GM21723 (cell line): ENCODE measurements around the gene DTX2.
A peak's percentile ranks its signal among the peaks of the same experiment; 100 is the strongest.
"Not testable (repeated sequence)": the region's sequence is repeated elsewhere in the genome, so short reads cannot be mapped to it uniquely, and the experiment has no call there.

Experiments
- ATAC-seq: cut with Tn5 transposase; IDR thresholded peaks from one replicate; pipeline ENCODE4 v1.9.1; 2021; ENCODE audit warnings: mild to moderate bottlenecking, moderate library complexity; ENCODE audit not compliant: unreplicated experiment

The DTX2 gene

DNA sequence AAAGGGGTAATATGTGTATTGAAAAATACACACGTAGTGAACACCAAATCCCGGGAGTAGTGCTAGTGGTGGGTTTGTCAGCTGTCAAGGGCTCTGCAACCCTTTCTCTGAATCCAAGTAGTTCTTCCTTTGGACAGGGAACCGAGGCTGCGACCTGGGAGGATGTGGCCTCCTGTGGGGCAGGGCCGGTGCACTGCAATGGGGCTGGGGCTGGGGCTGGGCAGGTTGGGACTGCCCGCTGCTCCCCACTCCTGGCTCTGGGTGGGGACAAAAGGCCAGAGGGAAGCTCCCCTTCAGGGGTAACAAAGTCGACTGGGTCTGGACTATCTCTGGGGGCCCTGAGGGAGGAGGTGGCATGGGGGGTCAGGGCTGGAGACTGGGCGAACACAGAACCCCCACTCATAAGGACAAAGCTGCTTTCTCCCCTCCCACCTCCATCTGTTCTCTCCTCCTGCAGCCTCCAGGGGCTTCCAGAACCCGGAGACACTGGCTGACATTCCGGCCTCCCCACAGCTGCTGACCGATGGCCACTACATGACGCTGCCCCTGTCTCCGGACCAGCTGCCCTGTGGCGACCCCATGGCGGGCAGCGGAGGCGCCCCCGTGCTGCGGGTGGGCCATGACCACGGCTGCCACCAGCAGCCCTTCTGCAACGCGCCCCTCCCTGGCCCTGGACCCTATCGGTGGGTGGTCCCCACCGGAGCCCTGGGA is 49.8 kb downstream of the DTX2 start:
- not testable (repeated sequence) for ATAC-seq

DNA sequence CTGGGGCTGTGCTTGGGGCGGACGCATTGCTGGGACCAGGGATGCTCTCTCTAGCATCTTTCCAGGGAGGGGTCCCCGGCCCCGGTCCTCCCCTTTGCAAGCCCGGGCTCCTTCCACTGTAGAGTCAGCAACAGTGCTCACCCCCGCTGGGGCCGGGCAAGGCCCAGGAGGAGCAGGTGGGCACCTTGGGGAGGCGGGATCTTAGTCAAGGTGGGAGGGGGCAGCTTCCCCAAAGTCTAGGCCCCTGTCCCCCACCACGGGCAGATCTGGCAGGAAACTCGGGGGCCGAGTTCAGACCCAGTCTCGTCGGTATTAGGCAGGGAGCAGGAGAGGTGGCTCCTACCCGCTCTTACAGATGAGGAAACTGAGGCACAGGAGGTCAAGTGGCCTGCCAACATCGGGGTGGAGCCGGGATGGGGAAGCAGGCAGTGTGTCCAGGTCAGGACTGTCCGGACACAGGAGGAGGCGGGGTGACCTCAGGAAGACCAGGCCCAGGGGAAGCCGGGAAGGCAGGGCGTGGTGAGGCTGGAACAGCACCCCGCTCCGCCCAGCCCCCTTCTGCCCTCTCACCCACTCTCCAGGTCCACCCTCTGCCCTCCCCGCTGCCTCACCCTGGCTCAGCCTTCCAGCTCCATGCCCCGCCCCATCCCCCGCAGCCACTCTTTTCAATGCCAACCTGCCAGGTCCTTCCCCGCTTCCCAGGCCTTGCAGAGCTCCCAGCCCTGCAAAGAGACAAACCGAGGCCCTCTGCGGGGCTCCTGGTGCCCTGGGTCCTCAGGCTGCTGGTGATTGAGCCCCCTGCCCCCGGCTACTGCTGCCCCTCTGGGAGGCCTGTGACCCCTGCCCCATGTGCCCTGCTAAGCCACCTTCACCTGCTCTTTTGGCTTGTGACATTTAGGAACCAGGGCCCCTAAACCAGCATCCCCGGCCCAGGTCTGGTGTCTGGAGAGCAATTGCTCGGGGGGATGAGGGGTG is 50.7 kb downstream of the DTX2 start:
- ATAC-seq = not testable (repeated sequence)

DNA sequence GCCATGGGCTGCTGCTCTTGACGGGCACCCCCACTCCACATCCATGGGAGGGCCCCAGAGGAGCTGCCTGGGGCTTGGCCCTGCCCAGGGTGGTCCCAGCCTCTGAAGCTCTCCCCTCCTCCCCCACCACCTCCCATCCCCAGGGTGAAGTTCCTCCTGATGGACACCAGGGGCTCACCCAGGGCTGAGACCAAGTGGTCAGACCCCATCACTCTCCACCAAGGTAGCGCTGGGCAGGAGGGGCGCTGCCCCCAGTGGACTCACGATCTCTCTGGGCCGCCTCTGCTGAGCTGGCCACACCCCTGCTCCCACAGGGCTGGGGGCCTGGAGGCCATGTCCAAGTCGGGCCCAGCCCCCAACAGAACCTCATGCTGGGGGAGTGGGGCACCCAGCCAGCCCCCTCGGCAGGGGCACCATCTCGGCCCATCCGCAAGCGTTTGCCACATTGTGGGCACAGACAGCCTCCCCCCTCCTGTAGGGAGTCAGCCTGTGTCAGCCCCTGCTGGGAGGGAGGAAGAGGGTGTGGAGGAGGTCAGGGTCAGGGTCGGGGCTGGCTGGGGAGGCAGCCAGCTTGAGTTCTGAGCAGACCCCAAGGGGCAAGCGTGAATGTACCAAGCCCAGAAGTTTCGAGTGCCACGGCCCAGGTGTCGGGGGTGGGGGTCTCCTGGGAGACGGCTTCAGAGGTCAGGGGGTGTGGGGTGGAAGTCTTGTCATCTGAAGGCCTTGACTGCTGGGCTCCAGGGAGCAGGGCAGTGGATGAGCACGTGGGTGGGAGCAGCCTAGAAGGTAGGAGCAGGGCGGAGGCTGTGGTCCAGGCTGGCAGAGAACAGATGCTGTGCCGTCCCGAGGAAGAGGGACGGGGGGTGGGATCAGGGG is 51.7 kb downstream of the DTX2 start:
- ATAC-seq = no peak

DNA sequence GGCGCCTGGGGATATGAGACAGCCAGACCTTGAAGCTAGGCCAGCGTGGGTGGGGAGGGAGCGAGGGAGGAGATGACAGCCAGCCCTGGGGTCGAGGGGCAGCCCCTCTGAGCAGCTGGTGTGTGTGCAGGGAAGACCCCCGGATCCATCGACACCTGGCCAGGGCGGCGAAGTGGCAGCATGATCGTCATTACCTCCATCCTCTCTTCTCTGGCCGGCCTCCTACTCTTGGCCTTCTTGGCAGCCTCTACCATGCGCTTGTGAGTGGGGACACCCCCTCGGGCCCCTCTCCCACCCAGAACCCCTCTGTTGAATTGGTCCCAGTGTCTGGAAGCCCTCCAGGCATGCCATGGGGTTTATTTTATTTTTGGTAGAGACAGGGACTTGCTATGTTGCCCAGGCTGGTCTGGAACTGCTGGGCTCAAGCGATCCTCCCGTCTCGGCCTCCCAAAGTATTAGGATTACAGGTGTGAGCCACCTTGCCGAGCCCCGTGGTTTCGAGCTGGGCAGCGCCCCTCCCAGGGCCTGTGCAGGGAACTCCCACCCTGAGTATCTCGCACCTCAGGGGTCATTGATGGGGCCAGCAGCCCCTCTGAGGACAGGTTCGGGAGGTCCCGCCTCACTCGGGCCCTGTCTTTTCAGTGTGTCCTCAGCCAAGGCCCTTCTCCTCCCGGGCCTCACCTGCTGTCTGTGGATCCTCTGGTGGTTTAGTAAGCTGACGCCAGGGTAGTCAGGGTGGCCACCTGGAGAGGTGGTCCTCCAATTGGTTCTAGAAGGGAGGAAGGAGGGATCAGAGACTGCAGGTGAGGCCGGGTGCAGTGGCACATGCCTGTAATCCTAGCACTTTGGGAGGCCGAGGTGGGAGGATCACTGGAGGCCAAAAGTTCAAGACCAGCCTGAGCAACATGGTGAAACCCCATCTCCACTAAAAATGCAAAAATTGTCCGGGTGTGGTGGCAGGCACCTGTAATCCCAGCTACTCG is 52.6 kb downstream of the DTX2 start:
- no peak for ATAC-seq

DNA sequence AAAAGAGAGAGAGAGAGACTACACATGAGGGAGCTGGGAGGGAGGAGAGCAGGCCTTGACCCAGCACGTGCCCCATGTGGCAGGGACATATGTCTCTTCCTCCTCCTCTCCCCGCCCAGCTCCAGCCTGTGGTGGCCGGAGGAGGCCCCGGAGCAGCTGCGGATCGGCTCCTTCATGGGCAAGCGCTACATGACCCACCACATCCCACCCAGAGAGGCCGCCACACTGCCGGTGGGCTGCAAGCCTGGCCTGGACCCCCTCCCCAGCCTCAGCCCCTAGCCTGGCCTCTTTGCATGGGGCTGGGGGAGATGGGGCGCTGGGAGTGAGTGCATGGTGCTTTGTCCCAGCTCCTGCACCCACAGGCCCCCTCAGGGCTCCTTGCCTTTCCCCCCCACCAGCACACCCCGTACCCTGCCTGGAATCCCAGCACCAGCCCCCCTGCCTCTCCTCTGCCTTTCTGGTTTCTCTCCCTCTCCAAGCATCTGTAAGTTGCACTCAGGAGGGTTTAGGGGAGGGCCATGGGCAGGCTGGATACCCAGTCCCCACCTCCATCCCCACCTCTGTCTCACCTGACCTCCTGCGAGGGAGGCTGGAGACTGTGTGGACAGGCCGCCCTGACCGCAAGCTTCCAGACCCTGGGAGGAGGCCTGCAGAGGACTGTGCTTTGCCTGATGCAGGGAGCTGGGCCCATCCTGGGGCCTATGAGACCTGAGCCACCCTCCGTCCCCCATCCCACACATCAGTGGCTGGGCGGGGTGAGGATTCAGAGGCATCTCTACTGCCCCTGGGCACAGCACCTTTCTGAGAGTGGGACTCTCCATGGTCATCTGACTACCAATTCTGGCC is 53.6 kb downstream of the DTX2 start:
- no peak for ATAC-seq

DNA sequence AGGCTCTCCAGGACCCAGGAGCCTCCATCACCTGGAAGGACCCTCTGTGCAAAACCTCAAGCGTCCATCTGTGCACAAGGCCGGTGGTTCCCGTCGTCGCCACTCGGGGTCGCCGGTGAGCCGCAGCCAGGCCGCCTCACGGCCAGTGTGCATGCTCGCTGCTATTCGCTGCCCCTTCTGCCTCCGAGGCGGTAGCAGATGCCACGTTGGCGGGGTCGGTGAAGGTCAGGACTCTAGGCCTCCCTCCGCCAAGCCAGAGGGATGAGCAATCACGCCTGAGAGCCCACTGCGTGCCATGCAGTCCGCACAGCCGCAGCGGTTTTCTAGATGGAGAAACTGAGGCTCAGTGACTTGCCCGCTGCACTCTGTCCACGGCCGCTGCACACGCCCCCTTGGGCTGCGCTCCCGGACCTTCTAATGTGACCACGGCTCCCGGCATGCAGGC is 54.5 kb downstream of the DTX2 start:
- ATAC-seq = no peak

DNA sequence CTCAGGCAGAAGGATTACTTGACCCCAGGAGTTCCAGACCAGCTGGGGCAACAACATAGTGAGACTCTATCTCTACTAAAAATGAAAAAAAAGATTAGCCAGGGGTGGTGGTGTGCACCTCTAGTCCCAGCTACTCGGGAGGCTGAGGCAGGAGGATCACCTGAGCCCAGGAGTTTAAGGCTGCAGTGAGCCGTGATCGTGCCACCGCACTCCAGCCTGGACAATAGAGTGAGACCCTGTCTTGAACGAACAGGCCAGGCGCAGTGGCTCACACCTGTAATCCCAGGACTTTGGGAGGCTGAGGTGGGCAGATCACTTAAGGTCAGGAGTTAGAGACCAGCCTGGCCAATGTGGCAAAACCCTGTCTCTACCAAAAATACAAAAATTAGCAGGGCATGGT is 55.4 kb downstream of the DTX2 start:
- not testable (repeated sequence) for ATAC-seq

DNA sequence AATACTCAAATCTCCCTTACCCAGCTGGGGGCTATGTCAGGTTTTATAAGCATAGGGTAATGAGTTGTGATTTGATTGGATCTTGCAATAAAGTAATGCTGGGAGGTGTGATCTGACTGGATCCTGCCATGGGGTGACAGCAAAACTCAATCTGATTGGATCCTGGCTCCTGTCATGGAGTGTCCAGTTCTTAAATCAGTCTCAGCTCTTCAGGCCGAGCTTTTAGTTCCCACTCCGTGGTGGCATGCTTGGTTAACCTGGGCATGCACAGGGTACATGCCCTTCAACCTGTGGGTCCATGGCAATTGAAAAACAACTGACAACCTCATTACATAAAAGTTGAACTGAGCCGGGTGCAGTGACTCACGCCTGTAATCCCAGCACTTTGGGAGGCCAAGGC is 64.7 kb downstream of the DTX2 start:
- ATAC-seq = not testable (repeated sequence)

DNA sequence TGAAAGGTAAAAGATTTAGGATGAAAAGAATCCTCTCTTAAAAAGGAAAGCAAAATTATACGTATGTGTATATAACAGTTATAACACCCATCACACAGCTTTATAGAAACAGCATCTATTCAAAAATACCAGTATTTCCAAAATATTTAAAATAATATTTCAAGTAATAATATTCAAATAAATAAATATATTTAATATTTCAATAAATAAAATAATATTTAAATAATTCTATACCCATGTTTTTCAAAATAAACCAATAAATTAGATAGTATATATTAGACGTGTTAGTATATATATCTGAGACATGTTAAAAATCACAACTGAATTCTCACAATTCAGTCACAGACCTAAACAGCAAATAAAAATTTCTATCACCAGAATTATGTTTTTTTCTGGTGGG is 70.1 kb downstream of the DTX2 start:
- ATAC-seq = not testable (repeated sequence)

DNA sequence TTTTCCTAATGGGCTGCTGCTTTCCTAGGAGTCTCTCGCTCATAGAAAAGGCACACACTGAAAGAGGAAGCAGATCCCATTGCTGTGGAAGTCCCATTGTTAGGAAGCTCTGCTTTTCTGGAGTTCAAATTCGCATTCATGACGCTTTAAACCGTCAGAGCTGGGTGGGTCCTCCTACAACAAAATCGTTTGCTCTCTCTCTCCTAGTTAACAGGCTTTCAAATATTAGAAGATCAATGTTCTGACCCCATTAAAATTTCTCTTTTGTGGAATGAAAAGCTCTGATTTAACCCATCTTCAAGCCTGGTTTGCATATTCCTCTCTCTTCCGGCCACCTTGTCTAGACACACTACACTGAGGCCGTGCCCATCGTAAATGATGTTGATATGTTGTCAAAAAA is 81.7 kb downstream of the DTX2 start, which contains the start of gene SPDYE16:
TSS of gene SPDYE16 (minus strand) at position 101 of the 400 bp plus-strand sequence. CDS start 1,838 bp downstream, outside the sequence.
- not testable (repeated sequence) for ATAC-seq

DNA sequence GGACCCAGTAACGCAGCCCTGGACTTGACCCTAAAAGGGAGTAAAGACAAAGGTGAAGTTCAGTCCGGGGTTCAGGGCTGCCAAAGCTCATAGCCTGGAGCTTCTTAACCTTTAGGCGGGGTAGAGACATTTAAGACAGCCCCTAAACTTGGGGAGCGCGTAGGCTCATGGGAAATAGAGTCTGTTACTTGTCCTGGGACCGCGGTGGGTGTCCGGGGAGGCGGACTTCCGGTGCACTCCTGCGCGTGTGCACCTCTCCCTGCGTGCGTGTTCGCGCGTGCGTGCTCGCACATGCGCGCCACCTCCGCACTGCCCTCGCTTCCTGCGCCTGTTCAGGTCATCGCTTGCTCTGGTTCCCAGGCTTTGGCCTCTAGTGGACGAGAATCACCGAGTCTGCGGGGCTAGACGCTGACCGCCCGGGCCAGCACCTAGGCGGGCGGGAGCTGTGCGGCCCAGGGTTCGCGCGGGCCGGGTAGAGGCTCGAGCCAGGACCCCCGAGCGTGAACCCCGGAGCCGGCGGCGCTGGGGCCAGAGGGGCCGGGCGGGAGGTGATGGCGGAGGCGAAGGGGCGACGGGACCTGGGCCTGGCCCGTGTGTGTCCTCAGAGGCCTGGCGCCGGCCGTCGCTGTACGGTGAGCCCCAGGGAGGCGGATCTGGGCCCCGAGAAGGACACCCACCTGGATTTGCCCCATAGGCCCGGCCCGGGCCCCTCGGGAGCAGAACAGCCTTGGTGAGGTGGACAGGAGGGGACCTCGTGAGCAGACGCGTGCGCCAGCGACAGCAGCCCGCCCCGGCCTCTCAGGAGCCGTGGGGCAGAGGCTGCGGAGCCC is 87.7 kb downstream of the DTX2 start:
- ATAC-seq = peak; percentile 100

DNA sequence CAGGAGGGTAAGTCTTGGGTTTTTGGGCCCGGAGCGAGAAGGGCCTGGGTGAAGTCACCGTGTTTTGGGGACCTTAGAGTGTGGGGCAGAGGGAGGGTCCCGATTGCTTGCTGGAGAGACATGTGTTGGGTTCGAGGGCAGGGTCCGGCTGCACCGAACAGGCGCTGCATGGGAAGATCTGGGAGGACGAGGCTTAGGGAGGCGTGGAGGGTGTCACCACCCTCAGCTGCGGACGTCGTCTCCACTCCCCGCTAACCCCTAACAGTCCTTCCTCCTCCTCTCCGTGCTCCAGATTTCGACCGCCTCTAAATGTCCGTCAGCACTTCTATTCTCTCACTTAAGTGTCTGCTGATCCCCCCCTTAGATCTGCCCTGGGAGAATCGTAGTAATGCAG is 88.3 kb downstream of the DTX2 start:
- not testable (repeated sequence) for ATAC-seq

DNA sequence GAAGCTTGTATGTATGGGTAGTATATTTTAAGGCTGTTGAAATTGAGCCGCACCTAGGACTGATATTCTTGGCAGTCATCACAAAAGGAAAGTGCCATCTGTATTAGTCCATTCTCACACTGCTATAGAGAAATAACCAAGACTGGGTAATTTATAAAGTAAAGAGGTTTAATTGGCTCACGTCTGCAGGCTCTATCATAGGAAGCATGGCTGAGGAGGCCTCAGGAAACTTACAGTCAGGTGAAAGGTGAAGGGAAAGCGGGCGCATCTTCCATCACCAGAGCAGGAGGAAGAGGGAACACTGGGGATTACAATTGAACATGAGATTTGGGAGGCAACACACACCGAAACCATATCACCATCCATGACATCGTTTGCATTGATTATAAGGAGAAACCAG is 90.5 kb downstream of the DTX2 start:
- ATAC-seq = not testable (repeated sequence)
